ENCODE data around the gene MGLL. TPM values are rescaled to one million over a fixed set of nuclear protein-coding genes. Genes with fewer than 3 reads are reported as not detected.
A peak's percentile ranks its signal among the peaks of the same experiment; 100 is the strongest.

MGLL gene
- total RNA-seq, 2 donors from 2014 or later = 123 to 200 TPM

DNA sequence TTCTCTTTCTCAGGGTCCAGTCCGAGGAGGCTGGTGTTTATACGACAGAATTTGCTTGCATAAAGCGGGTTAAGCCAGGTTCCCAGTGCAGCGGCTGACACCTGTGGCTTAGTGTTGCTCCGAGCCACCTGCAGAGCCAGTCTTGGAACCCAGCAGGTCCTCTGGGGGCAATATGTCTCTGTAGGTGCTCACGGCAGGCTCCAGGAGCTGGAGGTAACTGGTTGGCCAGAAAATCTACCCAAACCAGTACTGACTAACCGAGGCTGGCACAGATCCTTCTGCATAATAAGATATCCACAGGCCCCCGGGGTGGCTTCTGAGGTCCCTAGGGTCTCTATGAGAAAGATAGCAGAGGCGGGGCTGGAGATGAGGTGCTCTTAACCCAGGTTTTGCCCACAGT lies 3.2 kb downstream of the MGLL start:
- intact Hi-C loops (cut with DNase I) = loop anchor here (5.0 kb wide), 1 partner anchor 72 kb away; no protein-coding TSS in a partner anchor
- no peak overlapping the region for H3K4me3 ChIP-seq
- peaks cover 3% of the 10 kb centered on the region for H3K36me3 ChIP-seq
- peak overlapping the region; percentile 90 for H3K27ac ChIP-seq
- H3K9ac ChIP-seq (ENCODE audit: low read depth in 2 of 2, low read length in 2 of 2) = peak overlapping the region in 1 of 2 donors; percentile 91
- no peak for DNase-seq
- TF ChIP-seq, protein P1, sequence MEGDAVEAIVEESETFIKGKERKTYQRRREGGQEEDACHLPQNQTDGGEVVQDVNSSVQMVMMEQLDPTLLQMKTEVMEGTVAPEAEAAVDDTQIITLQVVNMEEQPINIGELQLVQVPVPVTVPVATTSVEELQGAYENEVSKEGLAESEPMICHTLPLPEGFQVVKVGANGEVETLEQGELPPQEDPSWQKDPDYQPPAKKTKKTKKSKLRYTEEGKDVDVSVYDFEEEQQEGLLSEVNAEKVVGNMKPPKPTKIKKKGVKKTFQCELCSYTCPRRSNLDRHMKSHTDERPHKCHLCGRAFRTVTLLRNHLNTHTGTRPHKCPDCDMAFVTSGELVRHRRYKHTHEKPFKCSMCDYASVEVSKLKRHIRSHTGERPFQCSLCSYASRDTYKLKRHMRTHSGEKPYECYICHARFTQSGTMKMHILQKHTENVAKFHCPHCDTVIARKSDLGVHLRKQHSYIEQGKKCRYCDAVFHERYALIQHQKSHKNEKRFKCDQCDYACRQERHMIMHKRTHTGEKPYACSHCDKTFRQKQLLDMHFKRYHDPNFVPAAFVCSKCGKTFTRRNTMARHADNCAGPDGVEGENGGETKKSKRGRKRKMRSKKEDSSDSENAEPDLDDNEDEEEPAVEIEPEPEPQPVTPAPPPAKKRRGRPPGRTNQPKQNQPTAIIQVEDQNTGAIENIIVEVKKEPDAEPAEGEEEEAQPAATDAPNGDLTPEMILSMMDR (IDR thresholded peaks at IDR 0.05) = no peak
- H3K4me1 ChIP-seq = peaks cover 23% of the 10 kb centered on the region
- H3K27me3 ChIP-seq = no peaks in the 10 kb centered on the region
- no peaks in the 10 kb centered on the region for H3K9me3 ChIP-seq

DNA sequence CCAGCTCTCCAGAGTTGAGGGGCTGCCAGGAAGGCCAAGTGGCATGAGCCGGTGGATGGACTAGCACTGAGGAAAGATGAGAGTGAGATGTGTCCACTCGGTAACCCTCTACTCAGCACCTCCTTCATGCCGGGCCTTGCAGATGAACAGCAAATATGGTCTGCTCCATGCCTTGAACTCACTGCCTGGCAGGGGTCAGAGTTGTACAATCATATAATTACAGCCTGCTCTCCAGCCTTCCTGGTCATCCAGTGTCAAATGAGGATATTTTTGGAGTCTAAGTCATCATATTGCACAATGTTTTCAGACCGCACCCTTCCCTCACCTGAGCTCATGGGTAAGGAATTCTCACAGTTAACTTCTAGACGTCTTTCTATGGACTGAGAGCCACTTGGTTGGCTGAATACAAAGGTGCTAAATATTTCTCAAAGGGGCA lies 4.9 kb downstream of the MGLL start:
- intact Hi-C loops (cut with DNase I) = loop anchor here (5.0 kb wide), 1 partner anchor 70 kb away; no protein-coding TSS in a partner anchor
- no peaks in the 10 kb centered on the region for H3K9me3 ChIP-seq
- TF ChIP-seq, protein P1 (IDR thresholded peaks at IDR 0.05) = no peak
- peak overlapping the region; percentile 90 for H3K27ac ChIP-seq
- no peaks in the 10 kb centered on the region for H3K27me3 ChIP-seq
- H3K36me3 ChIP-seq = peaks cover 3% of the 10 kb centered on the region
- no peak overlapping the region for H3K4me3 ChIP-seq
- peaks cover 23% of the 10 kb centered on the region for H3K4me1 ChIP-seq
- H3K9ac ChIP-seq (ENCODE audit: low read depth in 2 of 2, low read length in 2 of 2) = peak overlapping the region in 1 of 2 donors; percentile 86
- peak; percentile 79 for DNase-seq

DNA sequence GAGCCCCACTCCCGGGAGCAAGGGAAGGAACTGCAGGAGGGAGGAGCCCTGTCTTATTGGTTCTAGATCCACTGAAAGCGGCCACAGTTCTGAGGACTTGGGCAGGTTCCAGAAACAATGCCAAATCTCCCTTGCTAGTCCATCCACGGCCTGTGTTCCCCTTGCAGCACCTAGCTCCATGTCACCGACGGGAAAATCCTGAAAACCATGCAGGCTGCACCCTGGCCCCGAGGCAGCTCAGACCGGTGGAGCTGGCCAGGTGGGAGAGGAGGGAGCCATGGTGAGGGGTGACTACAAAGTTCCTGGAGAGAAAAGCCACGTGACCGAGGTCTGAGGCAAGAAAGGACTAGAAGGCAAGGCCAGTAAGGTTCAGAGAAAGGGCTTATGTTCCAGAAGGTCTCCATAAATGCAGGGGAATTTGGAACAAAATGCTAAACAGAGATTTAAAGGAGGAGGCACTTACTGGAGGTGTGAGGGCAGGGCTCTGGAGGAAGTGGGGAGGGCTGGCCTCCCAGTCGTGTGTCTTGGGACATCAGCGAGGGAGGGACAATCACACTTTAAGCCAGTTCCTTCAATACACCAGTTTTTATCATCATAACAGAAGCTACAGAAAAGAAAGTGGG lies 5.4 kb downstream of the MGLL start:
- Histone ChIP-seq H3K27me3 (no peaks in the 10 kb centered on the region), H3K27ac (peak overlapping the region; percentile 90), H3K9me3 (no peaks in the 10 kb centered on the region), H3K9ac (ENCODE audit: low read depth in 2 of 2, low read length in 2 of 2) (peak overlapping the region; percentile 56 to 86), H3K4me3 (no peak overlapping the region), H3K36me3 (peaks cover 3% of the 10 kb centered on the region), H3K4me1 (peaks cover 23% of the 10 kb centered on the region)
- TF ChIP-seq, protein P1 (IDR thresholded peaks at IDR 0.05) = no peak
- DNase-seq = no peak
- intact Hi-C loops (cut with DNase I) = loop anchor here (5.0 kb wide), 1 partner anchor 70 kb away; no protein-coding TSS in a partner anchor

DNA sequence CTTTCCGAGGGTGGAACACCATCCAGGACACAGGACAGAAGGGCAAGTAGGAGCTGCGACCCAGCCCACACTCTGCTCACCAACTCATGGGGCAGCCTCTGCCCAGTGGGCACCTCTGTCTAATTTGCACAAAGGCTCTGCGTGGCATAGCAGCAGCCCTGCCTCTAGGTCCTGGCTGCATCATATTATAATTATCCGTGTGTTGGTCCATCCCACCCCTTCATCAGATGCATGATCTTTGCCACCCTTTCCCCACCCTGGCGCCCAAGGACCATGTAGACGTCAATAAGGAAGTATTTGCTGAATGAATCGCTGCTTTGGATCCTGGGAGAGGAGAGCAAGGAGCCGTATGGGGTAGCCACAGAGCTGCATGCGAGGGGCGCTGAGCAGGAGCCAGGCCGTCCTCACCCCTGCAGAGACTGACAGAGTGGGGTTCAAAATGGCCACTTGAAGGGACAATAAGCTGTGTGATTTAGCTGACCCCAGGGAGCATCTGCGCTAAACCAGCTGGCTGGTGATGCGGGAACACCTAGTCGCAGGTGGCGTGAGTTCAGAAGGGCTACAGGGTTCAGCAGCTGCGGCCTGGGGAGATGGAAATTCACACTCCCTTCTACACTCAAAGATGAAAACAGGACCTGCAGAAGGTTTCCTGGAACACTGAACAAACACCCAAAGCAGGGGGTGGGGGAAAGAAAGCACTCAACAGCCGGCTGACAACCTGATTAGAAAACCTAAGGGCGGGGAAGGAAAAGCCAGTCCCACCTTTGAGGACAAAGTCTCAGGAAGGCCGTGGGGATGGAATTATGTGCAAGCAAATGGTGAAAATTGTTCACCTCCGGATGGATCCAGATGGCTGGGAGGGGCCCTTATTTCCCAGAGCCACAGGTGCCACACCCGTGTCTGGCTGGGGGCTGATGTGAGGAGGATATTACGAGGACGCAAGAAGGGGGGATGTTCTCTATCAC lies 6.4 kb downstream of the MGLL start:
- Histone ChIP-seq H3K9ac (ENCODE audit: low read depth in 2 of 2, low read length in 2 of 2) (peak overlapping the region; percentile 56 to 86), H3K4me1 (peaks cover 20% of the 10 kb centered on the region), H3K9me3 (no peaks in the 10 kb centered on the region), H3K27ac (peak overlapping the region; percentile 90), H3K27me3 (no peaks in the 10 kb centered on the region), H3K36me3 (peaks cover 3% of the 10 kb centered on the region), H3K4me3 (no peak overlapping the region)
- intact Hi-C loops (cut with DNase I) = loop anchor here (5.0 kb wide), 1 partner anchor 69 kb away; no protein-coding TSS in a partner anchor
- TF ChIP-seq, protein P1 (IDR thresholded peaks at IDR 0.05) = no peak
- DNase-seq = peak; percentile 93

DNA sequence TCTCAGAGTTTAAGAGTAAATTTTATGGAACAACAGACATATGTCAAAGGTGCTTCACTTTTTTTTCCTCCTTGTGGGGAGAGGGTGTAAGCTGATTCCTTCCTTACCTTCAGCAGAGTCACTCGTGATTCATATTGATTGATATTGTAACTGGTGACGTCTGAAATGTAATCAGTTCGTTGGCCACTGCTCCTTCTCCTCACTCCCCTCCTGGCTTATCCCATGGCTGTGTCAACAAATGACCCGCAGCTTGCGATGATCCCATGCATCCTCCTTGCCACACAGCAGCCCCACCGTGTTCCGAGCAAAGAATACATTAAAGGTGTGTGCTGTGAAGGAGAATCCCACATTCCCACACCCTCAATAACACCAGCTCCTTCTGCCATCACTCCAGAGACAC lies 7.3 kb downstream of the MGLL start:
- peaks cover 20% of the 10 kb centered on the region for H3K4me1 ChIP-seq

More for the DNA sequence above, 7.3 kb downstream of the MGLL start:
- Histone ChIP-seq H3K36me3 (peaks cover 3% of the 10 kb centered on the region), H3K9ac (ENCODE audit: low read depth in 2 of 2, low read length in 2 of 2) (peak overlapping the region in 1 of 2 donors; percentile 79), H3K27me3 (no peaks in the 10 kb centered on the region), H3K9me3 (no peaks in the 10 kb centered on the region), H3K27ac (peak overlapping the region; percentile 90), H3K4me3 (no peak overlapping the region)
- TF ChIP-seq, protein P1 (IDR thresholded peaks at IDR 0.05) = no peak
- DNase-seq = no peak
- intact Hi-C loops (cut with DNase I) = loop anchor here (5.0 kb wide), 1 partner anchor 68 kb away; no protein-coding TSS in a partner anchor
